A172 (cell line): ENCODE measurements around the gene USP28. TPM values are rescaled to one million over a fixed set of nuclear protein-coding genes. Genes with fewer than 3 reads are reported as not detected.
A peak's percentile ranks its signal among the peaks of the same experiment; 100 is the strongest.

Experiments used
- DNase-seq: peaks from one replicate; pipeline ENCODE4 v3.0.0-alpha.2; 2015; ENCODE audit warnings: low spot score
- total RNA-seq: library from RNA; depleted of rRNA; stranded (reverse); fragments of >200 nt; shearing (Covaris generic); gene quantifications from 2 replicates; pipeline ENCODE4 v1.2.3, GENCODE V29; 2014

USP28 gene
- total RNA-seq, 1 experiment from 2014 or later: 15.9 TPM

DNA sequence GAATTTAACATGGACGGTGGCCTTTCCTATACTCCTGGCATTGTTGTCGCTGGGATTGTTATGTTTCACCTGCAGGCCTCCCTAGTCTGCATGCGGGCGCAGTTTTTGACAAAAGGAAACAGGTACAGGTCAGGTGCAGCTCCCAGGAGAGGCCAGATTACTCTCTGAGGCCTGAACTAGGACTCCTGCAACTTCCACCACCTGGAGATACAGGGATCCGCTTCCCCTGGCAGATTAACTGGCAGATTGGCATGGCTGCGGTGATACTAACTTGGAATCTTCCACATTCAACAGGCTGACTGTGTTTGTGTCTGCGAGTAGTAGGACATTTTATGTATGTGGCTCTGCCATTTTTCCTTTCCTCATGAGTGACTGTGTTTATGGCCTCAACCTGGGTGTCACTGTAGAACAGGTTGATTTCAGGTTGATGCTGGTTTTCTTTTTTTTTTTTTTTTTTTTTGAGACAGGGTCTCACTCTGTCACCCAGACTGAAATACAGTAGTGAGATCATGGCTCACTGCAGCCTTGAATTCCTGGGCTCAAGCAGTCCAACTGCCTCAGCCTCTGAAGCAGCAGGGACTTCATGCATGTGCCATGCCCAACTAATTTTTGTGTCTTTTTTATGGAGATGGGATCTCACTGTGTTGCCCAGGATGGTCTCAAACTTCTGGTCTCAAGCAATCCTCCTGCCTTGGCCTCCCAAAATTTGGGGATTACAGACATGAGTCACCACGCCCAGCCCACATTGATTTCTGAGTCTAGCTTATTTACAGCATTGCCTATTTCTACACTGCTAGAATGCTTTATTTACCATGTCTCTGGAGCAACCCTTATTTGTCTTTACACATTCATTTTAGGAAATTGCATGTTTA, 1.7 kb upstream of the USP28 start:
- no peak for DNase-seq

DNA sequence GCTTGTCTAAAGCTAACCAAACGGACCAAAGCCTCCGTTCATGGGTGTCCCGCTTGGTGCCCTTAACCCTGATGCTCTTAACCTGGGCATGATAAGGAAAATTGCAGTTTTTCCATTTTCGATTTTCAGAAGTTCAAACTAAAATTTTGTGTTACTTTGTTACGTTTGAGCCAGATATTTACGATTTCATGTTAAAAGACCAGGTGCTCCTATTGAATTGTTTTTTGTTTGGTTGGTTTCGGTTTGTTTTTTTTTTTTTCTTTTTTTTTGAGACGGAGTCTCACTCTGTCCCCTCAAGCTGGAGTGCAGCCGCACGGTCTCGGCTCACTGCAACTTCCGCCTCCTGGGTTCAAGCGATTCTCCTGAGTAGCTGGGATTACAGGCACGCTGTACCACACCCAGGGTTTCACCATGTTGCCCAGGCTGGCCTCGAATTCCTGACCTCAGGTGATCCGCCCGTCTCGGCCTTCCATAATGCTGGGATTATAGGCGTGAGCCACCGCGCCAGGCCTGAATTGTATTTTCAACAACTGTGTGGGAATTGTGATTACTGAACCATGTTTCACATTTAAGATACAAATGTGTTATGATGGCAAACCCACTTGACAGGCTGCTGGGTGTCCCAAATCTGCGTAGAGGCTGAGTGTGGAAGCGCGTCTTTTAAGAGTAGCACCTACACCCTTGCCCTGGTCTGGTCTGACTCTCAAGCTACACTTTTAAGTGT, 864 bp upstream of the USP28 start:
- no peak for DNase-seq

DNA sequence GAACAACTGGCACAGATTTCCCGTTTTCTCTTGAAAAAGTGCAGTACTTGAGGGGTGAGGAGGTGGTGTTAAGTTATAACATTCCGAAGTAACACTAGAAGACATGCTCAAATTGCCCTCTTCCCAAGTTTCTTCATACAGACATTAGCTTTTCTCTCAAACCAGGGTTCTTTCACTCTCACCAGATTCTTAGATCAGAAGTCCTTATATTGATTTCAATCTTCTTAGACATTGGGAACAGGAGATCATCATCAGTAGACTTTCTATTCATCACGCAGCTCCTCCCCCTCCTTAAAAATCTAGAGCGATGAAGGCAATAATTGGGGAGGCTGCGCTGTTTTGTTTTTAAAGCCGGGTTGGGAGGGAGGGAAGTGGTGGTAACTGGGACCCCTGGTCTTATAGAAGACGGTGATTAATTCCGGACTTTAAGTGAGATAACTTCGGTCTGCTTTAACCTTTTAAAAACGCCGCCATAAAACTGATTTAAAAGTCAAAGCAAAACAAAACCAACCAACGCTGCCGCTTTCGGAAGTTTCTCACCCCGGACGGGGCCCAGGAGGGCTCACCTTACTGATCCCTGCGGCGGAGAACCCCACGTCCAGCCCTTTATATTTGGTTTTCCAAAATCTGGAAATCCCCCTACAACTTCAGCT, 665 bp downstream of the USP28 start:
- DNase-seq: no peak

DNA sequence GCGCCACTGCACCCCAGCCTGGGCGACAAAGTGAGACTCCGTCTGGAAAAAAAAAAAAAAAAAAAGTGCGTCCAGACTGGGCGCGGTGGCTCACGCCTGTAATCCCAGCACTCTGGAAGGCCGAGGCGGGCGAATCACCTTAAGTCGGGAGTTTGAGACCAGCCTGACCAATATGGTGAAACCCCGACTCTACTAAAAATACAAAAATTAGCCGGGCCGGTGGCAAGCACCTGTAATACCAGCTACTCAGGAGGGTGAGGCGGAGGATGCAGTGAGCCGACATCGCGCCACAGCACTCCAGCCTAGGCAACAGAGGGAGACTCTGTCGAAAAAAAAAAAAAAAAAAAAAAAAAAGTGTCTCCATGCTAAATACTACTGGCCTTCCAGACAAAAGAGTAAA, 1.3 kb downstream of the USP28 start:
- DNase-seq: no peak

DNA sequence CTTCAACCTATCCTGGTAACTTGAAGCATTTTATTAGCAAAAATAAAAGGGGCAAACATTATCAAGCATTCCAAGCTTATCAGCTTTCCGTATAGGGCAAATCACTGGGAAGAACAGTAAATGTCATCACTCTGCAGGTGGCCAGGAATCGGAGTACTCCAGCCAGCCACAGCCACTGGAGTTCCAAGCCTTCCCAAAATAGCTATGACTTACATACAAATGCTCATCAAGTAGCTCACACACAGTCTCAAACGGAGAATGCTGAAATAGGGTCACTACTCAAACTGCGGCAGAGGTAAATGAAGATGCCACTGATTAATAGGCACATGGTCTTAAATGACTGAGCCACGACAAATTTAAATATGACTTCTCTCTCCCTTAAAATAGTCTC, 2.1 kb downstream of the USP28 start:
- DNase-seq: peak; percentile 19

DNA sequence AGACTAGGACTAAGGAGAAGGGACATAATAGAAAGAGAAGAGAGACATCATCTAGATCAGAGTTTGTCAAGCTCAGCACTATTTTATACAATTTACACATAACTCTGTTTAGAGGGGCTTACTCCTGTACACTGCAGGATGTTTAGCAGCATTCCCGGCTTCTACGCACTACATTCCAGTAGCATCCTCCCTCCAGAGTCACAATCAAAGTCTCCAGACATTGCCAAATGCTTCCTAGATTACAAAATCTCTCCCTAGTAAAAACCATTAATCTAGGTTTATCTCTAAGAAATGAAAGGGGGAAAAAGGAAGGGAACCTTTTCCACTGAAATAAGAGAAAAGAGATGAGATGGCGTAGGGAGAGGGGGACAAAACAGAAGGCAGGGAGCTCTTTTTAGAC, 4.0 kb downstream of the USP28 start:
- no peak for DNase-seq

DNA sequence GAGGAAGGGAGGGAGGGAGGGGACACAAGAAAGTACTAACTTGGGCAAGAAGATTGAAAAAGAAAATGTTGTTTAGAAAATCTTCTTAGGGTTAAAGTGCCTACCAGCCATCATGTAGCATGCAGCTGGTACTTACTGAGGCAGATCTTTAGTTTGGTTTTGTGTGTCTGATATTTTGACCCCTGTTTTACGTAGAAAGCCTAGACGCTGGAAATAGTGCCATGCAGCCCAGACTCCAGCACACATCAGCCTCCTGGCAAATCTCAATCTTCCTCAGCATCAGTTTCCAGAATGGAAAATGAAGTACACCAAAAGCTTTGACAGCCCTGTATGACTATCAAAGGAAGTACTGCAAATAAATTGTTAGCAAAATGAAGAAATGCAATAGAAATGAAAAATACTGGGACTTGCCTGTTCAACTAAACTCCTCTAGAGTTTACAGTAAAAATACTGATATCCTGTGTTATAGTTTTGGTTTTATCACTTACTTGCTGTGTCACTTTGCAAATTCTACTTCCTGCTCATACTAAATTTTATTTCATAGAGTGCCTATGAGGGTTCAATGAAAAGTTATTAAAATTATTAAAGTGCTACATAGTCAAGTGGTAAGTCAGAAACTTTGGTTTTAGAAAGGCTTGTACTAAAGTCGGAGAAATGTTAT, 7.4 kb downstream of the USP28 start:
- no peak for DNase-seq

DNA sequence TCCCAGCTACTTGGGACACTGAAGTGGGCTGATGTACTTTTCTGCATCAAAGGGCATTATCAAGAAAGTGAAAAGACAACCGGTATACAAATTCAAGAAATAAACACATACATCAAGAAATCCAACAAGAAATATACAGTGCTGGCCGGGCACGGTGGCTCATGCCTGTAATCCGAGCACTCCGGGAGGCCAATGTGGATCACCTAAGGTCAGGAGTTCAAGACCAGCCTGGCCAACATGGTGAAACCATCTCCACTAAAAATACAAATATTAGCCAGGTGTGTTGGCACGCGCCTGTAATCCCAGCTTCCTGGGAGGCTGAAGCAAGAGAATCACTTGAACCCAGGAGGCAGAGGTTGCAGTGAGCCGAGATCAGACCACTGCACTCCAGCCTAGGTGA, 9.5 kb downstream of the USP28 start:
- no peak for DNase-seq

DNA sequence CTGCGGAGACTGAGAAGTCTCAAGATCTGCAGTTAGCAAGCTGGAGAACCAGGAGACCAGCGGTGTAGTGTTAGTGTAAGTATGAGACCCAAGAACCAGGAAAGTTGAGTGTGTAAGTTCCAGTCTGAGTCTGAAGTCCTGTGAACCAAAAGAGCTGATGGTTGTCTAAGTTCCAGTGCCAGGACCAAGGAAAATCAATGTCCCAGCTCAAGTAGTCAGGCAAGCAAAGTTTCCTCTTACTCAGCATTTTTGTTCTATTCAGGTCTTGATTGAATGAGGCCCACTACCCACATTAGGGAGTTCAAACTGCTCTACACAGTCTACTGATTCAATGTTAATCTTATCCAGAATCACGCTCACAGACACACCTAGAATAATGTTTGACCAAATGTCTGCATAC, 11.0 kb downstream of the USP28 start:
- DNase-seq: no peak

DNA sequence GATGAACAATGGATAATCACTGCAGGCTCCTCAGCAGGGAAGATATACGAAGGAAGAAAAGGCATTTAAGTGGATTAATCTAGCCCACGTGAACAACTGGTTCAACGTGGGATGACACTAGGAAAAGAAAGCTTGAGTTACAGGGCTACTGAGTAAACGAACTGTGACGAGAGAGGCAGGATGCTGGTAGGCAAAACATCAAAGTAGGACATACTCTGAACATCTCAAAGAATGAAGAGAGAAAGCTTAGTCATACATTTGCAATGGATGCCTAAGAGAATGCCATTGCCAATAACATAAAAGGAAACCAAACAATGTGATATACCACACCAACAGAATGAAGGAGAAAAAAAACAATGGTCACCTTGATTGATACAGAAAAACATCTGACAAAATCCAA, 12.9 kb downstream of the USP28 start:
- no peak for DNase-seq

DNA sequence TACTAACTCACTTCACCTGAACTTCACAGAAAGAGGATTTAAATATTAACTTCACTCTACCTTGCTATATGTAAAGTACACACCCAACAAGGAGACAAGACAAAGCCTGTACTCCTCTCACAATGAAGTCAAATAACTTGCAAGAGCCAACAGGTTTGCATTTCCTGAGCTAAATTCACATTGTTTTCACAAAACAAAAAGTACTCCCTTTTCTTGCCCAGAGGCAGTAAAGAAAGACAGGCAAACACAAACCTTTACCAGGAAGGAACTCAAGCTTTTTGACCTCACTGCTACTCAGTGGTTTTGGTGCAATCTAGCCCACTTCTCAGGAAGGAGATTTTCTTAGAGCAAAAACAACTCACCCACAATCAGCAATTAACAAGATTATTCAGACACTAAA, 15.7 kb downstream of the USP28 start:
- no peak for DNase-seq

DNA sequence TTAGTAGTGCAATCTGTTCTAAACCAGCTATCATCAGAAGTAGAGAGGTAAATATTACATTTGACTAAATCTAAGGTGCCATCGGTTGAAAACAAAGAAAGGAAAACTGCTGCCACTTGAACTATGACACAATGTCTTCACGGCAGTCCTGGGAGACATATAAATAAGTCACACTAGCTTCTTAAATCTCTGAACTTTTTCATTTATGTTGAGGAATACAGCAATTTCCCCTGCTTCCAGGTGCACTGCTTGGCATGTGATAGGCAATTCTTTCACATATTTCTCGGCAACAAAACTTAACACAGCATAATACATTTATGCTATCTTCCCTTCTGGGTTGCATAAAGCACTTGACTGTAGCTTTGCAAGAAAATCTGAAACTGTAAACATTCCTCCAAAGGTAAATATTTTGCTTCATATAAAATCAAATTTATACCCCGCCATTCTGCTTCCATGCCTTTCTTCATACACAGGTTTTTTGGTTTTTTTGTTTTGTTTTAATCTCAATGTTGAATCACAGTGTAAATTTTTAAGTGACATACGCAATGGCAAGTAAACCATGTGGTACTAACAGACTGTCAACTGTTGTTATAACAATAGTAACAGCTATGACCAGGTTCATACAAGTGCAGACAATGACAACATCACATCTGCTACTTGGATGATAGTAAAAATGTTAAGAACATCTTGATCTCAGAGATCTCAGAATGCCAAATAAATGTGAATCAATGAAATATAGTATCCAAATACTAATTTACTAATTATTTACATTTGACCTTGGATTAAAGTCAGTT, 18.2 kb downstream of the USP28 start:
- no peak for DNase-seq

DNA sequence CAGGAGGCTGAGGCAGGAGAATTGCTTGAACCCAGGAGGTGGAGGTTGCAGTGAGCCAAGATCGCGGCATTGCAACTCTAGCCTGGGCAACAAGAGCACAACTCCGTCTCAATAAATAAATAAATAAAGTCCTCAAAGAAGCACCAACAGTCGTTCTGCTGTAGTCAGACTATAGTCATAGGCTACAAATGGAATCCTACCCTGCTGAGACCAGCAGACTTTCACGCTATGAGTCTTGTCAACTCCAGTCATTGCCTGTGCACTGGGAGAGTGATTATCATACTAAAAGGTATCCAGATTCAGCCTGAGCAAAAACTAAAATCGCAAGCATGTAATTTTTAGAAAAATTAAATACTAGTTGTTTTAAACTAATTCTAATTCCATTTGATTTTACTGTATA, 19.6 kb downstream of the USP28 start:
- no peak for DNase-seq

DNA sequence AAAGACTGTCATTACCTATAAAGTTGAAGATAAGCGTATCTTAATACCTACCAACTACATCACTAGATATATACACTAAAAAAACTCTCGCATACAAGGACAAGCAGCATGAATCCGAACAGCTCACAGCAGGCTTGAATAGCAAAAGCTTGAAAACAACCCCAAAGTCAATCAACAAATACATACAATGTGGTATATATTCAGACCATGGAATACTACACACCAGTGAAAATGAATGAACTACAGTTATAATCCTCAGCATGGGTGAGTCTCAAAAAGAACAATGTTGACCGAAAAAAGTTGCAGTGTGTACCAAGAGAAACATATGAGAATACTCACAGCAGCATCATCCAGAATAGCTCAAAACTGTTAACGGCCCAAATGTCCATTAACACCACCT, 25.2 kb downstream of the USP28 start:
- no peak for DNase-seq

DNA sequence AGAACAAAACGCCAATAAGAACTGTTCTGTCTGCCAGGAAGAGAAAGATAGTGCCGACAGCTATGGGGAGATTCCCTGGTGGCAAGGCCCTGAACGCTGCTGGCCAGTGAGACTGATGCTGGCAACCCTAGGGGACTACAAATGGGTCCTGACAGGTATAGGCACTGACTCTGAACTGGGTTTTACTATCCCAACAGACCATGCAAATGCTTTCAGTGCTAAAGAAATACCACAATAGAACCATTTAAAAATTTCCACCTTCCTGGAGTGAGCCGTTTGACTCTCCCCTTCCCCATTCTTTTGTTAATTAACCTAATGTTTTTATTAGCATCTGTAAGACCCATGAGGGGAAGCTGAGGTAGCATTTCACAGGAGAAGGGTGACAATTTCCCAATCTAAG, 25.7 kb downstream of the USP28 start:
- DNase-seq: no peak

DNA sequence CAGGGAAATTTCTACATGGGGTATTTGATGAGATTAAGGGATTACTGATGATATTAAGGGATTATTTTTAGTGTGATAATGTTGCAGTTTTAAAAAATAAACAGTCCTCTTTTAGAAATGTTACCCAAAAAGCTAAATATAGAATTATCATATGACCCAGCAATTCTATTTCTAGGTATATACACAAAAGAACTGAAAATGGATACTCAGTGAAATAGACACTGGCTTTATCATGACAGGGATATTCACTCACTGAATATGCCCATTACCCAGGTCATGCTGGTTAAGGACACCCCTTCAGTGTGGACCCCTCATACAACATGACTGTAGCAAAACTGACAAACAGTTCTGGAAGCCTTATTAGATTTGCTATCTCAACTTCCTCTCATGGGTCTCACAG, 27.8 kb downstream of the USP28 start:
- no peak for DNase-seq

DNA sequence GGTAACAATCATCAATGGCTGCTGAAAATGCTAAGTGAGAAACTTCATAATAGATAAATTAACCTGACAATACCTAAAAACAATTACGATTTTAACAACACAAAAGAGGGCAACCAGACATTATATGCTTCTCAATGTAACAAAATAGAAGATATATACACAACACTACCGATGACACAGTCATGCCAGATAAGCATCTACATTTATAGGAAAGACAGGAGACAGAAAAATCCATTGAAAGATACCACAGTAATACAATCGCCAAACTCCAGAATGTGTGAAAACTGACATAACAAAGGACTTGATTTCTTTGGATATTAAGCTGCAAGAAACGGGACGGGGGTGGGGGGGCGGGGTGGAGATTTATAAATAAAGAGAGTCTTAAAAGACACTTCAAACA, 28.3 kb downstream of the USP28 start:
- no peak for DNase-seq

DNA sequence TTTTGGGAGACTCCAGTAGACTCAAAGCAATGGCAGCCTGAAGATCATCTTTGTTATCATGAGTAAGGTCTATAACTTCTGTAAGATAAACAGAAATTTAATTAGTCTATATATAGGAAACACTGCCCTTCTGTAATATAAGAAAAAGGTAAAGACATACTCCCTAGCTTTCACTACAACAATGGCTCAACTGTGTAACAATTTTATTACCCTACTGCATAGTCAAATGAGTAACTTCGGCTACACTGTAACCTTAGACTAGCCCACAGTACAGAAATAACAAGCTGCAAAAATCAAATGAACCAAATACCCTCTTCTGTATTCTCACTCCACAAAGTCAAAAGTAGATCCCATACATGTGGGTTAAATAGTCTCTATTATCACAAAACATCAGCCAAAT, 33.7 kb downstream of the USP28 start:
- no peak for DNase-seq

DNA sequence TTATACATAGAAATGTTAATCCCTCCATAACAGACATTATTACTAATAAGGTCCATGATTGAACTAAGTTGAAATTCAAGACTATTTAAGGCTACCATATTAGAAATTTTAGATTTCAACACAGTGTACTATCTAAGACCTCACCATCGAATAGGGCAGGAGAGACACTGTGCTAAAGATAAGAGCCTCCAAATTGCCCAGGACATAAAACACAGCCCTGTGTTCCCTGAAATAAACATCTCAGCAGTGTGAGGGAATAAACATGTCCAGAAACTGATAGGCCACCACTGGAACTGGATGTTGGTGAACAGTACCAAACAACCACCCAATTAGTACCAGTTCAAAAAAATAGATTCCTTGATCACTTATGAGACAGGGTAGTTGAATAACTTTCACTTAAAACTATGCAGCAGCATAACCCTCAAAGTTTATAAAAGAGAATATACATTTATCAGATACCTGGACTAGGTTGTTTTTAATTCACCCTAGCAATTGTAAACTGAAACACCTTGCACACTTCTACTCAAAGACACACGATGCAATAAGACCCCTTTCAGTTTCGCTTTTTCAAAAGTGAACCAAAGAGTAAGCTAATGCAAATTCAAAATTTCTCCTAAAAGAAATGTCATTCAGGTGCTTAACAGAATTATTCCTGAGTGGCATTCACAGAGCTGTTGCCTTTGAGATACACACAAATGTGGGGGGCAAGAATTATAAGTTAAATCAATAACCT, 34.3 kb downstream of the USP28 start:
- DNase-seq: no peak

DNA sequence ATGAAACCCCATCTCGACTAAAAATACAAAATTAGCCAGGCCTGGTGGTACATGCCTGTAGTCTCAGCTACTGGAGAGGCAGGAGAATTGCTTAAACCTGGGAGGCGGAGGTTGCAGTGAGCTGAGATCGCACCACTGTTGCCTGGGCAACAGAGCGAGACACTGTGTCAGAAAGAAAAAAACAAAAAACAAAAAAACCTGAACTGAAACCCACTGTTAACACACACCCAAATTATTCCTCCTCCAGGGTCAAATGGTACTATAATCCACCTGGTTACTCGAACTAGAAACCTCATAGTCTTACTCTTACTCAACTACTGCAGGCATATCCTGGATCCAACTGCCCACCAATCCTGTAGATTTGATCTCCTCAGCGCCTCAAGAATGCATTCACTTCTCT, 35.5 kb downstream of the USP28 start:
- no peak for DNase-seq

DNA sequence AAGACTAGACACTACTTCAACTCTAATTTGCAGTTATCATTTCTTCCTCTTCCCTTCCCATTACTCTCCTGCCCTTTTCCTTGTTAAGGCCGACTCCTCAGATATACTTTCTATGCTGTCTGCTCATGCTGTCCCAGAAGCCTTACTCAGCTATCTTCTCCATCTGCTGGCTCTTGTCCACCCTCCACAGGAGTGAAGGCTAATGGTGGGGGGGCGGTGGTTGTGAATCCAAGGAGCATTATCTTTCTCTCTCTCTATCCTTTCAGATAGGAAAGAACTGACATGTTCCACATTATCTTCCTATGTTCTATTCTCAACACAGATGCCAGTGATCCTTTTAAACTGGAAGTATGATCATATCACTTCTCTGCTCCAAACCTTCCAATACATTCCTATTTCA, 37.4 kb downstream of the USP28 start:
- no peak for DNase-seq
